HL-60/S4 treated with retinoic acid at 250 ng/mL for 4 days and 3 days (cell line): ENCODE data around the gene EVA1B.

Experiments used
- in situ Hi-C: fragments of 300-500 bp; cut with MboI; formaldehyde crosslinking; loops from 2 replicates; pipeline ENCODE4 v1.7.0; 2022; ENCODE audit warnings: low sequenced_read_pairs

EVA1B gene

DNA sequence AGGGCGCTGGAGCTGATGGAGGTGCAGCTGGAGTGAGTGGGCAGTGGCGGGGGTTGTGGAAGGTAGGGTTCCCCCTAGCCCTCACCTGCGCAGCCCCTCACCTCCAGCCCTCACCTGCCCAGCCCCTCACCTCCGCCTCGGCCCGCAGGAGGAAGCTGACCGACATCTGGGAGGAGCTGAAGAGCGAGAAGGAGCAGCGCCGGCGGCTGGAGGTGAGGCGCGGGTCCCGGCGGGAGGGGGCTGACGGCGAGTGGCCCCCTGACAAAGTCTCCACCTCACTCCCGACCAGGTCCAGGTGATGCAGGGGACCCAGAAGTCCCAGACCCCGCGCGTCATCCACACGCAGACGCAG lies 2.7 kb downstream of the EVA1B start:
- in situ Hi-C loops = no loop called here

DNA sequence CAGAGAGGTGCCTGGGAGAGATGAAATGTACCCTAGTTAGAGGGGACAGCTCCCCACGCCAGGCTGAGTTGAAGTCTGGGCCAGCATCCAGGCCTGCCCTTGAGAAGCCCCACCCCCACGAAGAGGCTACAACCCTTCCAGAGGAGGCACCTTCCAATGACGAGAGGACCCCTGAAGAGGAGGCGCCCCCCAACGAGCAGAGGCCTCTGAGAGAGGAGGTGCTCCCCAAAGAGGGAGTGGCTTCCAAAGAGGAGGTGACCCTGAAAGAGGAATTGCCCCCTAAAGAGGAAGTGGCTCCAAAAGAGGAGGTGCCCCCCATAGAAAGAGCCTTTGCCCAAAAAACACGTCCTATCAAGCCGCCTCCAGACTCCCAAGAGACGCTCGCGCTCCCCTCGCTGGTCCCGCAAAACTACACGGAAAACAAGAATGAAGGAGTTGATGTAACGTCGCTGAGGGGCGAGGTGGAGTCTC lies 3.1 kb downstream of the EVA1B start:
- in situ Hi-C loops = no loop called here

DNA sequence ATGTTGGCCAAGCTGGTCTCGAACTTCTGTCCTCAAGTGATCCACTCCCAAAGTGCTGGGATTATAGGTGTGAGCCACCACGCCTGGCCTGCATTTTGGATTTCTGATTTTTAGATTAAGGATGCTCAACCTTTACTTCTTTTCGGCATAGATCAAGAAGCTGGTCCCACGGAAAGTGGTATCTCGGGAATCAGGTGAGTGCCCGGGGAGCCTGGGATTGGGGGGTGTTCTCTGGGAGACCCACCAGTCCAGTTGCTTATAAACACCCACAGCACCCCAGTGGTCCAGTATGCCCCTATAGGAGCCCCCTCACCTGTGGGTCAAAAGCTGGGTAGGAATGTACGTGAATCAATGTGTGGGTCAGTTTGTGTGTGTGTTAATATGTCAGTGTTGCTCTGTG lies 14.0 kb downstream of the EVA1B start:
- in situ Hi-C loops = no loop called here

DNA sequence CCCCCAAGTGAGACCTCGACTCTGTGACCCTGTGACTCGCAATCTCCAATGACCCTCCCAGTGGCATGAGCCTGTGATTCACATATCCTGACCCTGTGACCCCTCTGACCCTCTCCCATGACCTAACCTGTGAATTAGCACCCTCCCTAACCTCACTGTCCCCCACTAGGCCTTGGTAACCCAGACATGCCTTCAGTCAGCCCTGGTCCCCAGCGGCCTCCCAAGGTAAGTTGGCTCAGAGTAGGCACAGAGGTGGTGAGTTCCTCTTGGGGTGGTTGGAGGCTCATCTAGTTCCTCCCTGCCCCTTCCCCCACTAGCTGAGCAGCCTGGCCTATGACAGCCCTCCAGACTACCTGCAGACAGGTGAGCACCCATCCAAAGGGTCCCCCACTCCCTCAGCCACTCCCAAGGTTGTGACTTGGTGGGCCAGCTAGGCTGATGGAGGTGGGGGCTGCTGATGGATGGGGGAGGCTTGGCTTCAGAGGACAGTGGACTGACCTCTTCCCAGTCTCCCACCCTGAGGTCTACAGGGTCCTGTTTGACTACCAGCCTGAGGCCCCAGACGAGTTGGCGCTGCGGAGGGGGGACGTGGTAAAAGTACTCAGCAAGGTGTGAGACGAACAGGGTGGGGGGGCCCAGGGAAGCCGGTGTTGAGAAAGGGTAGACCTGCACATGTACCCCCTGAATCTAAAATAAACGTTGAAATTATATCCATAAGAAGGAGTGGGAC lies 15.7 kb downstream of the EVA1B start:
- in situ Hi-C loops = no loop called here

DNA sequence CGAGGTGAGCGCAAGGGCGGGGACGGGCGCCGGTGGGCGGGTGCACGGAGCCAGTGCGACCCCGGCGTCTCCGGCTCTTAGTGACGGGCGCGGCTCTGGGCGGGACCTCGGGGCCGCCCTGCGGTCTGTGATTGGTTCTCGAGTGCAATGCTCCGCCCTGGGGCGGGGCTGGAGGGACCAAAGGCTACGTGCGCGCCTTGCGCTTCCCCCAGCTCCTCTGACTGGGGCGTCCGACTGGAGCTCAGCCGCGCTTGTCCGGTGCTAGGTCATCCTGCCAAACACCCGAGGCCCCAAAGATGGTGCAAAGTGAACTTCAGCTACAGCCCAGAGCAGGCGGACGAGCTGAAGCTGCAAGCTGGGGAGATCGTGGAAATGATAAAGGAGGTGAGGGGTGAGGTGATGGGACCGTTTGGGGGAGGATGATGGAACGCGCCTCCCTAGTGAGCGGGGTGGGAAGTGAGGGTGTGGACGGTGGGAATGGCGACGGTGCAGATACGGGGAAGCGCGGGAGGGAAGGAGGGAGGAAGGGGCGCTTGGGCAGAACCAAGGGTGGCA lies 16.5 kb downstream of the EVA1B start:
- in situ Hi-C loops = no loop called here

DNA sequence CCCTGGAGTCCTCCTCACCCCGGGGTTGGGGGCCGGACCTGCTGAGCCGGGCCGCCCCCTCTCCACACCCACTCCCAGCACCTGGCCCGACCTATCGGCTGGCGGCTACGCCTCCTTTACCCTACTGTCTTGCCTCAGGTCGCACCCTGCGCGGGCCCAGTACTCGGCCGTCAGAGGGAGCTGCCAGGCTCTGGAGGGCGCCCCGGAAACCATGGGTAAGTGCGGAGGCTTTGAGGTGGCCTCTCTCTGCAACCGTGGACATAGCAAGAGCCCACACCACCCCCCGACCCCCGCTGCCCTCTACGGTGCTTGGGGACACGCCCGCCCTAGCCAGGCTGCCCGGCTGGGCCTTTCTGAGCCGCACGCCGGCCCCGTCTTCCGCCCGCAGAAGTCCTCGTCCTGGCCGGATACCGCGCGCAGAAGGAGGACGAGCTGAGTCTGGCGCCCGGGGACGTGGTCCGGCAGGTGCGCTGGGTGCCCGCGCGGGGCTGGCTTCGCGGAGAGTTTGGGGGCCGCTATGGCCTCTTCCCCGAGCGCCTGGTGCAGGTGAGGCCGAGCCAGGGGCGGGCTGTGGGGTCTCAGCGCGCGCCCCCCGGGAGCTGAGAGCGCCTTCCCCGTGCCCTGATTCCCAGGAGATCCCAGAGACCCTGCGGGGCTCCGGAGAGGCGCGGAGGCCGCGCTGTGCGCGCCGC lies 17.1 kb downstream of the EVA1B start, which contains the start of gene SH3D21:
Gene SH3D21, plus strand, starts transcription at position 159 of the 692 bp plus-strand sequence. Its CDS starts 53 bp downstream, at position 212.
- in situ Hi-C loops = no loop called here

DNA sequence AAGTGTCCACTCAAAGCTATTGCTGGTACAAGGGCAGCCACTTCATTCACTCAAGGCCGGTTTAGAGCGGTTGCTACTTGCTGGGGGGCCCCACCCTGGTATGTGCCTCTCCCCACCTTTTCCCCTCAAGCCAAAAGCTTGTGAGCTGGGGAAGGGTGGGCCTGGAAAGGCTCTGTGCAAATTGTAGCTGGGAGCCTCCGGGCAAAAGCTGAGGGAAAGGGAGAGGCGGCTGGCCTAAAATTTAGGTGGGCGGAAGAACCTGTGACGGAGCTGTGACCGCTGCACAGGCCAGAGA lies 17.6 kb downstream of the EVA1B start:
- in situ Hi-C loops = no loop called here

DNA sequence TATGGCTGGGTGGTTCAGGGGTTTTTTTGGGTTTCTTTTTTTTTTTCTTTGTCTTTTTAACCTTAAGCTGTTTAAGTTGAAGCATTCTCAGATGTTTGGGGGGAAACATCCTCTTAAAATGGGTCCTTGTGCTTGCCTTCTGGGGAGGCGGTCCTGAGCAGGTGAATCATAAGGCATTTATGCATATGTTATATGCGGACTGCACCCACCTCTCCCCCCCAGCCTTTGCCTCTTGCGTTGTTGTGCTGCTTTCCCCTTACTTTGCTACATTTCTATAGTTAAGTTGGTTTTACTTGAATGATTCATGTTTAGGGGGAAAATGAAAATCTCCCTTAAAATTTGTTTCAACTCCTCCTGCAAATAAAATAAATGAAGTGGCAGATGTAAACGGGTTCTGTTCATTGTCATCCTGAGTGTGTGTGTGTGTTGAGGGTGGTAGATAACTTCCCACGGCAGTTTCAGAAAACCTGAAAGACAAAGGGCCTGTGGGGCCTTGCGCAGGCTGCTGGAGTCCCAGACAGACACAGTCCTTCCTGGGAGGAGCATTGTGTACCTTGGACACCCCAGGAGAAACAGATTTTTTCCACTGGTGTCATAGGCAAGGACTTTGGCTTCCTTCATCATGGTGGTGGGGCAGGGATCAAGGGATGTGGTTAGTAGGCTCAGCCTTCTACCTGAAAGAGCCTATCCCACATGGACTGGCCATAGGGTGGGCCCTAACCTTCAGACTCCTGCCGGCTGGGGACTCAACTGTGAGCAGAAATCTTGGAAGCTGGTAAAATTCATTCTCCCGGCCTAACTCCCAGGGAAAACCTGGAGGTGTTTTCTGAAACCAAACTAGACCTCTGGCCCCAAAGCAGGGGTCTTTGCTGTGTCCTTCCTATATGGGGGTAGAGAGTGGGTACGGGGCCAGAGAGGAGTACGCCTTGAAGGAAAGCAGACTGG lies 18.2 kb downstream of the EVA1B start:
- in situ Hi-C loops = no loop called here

DNA sequence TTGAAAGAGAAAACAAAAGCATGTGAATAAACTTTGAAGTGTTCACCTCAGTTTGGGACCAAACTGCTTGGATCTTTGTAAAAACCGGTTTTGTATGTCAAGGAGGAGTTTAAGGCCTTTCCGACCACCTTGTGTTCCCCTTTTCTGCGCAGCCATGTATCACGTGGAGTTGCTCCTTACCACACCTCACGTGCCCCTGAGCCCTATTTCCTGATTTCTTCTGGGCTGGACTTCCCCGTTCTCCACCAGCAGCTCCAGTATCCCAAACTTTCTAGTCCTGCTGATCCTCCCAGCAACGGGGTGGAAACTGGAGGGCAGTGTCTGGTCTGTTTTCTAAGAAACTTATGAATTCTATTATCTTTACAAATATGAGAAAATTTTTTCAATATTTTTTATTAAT lies 18.9 kb downstream of the EVA1B start:
- in situ Hi-C loops = no loop called here

DNA sequence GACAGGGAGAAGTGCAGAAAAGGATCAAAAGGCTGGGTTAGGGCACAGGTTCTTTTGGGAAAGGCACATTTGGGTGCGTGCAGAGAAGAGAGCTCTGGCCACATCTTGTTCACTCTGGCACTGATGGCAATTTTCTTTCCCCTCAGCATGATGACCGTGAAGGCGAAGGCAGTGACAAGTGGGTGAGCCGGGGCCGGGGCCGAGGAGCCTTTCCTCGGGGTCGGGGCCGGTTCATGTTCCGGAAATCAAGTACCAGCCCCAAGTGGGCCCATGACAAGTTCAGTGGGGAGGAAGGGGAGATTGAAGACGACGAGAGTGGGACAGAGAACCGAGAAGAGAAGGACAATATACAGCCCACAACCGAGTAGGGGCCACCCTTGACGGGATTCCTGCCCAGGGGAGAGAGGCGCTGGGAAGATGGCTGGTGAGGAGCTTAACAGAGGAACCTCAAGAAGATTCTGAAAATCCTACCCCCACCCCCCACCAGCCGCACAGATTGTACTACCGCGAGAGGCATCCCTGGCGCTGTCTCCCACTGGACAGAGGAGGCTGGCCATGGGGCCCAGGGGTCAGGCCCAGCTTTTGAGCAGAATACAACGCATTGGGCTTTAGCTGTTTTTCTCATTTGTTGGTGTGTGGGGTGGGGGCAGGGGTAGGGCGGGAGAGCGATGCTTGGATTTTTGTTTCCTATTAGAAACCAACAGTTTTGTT lies 19.6 kb downstream of the EVA1B start:
- in situ Hi-C loops = no loop called here

DNA sequence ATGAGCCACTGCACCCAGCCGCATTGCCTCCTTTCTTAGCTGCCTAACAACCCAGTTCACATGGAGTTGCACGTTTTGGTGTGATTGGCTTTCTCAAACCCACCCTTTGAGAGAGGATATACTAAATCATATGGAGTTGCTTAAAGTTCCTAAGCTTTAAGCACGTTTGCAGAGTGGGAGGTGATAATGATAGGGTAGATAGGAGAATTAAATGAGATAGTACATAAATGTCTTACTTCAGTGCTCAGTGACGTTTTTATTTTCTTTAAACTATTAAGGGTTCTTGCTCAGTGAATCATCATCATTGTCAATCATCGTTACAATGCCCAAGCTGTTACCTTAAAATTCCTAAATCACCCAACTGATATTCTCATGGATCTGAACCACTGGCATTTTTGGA lies 20.2 kb downstream of the EVA1B start:
- in situ Hi-C loops = no loop called here

DNA sequence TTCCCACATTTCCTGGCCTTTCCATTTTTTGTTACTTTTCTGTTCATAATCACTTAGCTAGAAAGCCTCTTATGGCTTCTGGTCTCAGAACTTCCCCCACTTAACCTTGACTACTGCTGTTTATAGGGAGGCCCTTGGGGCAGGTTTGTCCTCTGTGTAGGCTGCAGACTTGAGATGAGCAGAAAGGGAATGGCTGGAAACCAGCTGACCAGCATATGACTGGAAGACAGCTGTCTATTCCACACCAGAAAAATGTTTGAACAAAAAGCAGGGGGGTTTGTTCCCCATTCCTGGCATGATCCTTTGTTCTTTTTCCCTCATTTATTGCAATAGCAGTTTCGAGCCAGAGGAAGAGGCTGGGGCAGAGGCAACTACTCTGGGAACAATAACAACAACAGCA lies 22.2 kb downstream of the EVA1B start:
- in situ Hi-C loops = no loop called here

DNA sequence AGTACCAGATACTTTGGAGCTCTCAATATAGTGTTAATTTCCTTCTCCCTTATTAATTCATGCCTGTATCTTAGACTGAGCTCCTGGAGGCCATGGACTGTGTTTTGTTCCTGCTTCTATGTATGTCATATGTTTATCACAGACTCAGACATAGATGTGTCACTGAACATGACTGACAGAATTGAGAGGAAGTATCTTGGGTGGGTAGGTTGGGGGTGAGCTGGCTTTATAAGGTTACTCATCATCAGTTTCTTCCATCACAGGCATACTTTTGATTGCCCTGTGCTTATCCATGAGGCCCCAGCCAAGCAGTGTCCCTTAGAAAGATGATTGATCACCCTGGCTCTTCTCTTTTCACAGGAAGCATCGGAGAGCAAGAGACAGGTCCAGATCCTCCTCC lies 22.9 kb downstream of the EVA1B start:
- in situ Hi-C loops = no loop called here

DNA sequence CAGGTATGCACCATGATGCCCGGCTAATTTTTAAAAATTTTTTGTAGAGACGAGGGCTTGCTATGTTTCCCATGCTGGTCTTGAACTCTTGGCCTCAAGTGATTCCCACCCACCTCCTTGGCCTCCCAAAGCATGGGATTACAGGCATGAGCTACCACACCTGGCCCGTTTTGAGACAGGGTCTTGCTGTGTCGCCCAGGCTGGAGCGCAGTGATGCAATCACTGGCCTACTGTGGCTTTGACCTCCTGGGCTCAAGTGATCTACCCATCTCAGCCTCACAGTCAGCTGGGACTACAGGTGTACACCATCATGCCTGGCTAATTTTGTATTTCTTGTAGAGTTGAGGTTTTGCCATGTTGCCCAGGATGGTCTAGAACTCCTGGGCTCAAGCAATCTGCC lies 24.8 kb downstream of the EVA1B start:
- in situ Hi-C loops = no loop called here

DNA sequence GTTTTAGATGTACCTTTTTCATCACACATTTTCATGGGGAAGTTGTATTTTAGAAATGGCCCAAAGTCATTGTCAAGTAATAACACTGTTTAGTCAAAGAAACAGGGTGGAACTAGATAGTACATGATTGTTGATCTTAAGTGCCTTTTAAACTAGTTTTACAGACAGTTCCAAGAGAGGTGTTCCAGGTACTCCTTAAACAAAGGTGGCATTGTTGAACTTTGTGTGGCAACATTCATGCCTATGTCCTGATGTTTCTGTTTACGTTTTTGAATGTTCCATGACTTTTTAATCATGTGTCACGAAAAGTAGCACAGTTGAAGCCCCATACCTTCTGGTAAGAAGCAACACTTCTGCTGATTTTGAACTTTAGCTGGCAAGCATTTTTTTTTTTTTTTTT lies 26.4 kb downstream of the EVA1B start:
- in situ Hi-C loops = no loop called here

DNA sequence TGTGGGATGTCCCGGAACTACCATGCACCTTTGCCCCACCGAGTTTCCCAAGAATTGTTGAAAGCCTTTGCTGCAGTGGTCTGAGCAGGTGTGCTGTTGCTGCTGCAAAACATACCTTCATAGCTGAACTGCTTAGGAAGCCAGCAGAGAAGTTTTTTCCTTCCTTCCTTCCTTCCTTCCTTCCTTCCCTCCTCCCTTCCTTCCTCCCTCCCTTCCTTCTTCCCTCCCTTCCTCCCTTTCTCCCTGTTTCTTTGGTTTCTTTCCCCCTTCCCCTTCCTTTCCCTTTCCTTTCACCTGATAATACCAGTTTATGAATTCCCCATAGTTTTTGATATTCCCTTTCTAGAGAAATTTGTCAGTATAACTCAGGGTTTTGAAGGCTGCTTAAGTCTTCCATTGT lies 28.1 kb downstream of the EVA1B start:
- in situ Hi-C loops = no loop called here

DNA sequence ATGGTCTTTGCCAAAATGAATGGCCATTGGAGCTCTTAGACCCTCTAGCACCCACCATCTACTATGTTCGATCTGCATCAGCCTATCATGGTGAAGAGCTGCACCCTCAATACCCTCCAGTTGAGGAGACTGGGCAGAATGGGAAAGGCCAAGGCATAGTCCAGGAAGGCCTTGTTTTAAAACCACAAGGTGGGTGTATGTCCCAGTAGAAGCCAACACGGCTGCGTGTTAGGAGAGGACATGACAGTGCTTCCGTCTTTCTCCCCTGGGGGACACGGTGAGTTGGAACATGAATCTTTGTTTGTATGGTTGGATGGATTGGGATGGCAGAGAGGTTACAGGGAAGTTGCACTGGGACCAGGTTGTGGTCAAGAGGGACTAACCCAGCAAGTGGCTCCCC lies 35.9 kb downstream of the EVA1B start:
- in situ Hi-C loops = no loop called here

DNA sequence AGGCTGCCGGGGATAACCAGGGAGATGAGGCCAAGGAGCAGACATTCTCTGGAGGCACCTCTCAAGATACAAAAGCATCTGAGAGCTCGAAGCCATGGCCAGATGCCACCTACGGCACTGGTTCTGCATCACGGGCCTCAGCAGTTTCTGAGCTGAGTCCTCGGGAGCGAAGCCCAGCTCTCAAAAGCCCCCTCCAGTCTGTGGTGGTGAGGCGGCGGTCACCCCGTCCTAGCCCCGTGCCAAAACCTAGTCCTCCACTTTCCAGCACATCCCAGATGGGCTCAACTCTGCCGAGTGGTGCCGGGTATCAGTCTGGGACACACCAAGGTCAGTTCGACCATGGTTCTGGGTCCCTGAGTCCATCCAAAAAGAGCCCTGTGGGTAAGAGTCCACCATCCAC lies 36.6 kb downstream of the EVA1B start:
- in situ Hi-C loops = no loop called here

DNA sequence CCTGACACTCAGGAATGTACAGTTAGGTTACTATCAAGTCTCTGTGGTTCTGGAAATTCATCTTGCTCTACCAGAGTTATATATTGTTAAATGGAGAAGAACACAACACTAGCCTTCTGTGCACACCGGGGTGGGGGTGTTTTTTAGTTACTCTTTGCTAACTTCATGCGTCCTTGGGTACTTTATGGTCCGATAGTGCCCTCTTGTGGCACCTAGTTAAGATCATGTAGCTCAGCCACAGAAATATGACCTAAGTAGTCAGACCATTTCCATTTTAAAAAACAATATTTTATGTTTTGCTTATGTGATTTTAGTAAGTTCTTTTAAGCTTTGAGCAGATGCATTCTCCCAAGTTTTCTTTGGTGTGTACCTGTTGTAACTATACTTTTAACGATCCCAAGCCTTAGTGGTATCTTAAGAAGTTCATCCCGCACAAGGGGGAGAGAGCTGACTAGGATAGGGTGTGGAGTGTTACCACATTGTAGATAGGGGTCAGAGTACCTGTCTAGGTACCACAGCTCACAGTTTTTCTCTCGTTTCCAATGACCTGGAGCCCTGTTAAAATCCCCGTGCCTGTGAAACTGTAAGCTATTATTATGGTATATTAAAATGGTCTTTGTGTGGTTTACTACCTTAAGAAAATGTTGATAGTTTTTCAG lies 37.9 kb downstream of the EVA1B start:
- in situ Hi-C loops = no loop called here

DNA sequence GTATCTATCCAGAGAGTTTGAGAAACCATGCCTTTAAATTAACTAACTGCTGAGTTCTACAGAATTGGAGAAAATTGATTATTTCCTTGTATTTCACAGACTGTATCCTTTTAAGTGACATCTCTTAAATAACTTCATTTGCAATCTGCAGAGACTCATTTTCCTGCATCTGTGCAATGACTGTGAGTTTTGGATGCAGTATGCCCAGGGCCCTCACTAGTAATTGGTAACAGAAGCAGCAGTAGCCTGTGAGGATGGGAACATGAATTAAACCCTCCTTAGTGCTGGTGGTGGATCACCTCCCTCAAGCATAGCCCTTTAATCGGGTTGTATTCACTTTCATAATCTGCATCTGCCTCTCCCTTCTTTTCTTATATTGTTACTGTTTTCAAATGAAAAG lies 38.9 kb downstream of the EVA1B start:
- in situ Hi-C loops = no loop called here
